Caco-2 (cell line): ENCODE measurements around the gene ITLN1. TPM values are rescaled to one million over a fixed set of nuclear protein-coding genes. Genes with fewer than 3 reads are reported as not detected.
A peak's percentile ranks its signal among the peaks of the same experiment; 100 is the strongest.
"Not testable (repeated sequence)": the region's sequence is repeated elsewhere in the genome, so short reads cannot be mapped to it uniquely, and the experiment has no call there.

ENCODE experiments used
- BruUV-seq: library from RNA; stranded (reverse); fragments of 400-500 nt; replicated peaks from 2 replicates; lab custom pipeline; 2021; lab: Mats Ljungman, UMichigan
- CTCF ChIA-PET: fragments of 300-600 bp; sonication (Branson Sonifier 250); formaldehyde crosslinking; loops from one replicate; lab custom pipeline; 2022; ENCODE audit warnings: antibody characterized with exemption; lab: Charles Lee
- POLR2A ChIA-PET: fragments of 300-600 bp; sonication (Branson Sonifier 250); formaldehyde crosslinking; loops from one replicate; lab custom pipeline; 2022; ENCODE audit warnings: antibody characterized with exemption; lab: Charles Lee
- DNase-seq, 2 experiments: peaks; one replicate each; pipeline versions ENCODE4 v3.0.0 to v3.0.0-alpha.2; 2020 to 2022
- H3K27me3 ChIP-seq: replicated peaks from 2 replicates; pipeline ENCODE4 v1.6.0; 2011; ENCODE audit warnings: low read length; ENCODE audit not compliant: control insufficient read depth, insufficient read depth
- H3K36me3 ChIP-seq: 2 replicates; pipeline ENCODE4 v1.5.1; 2011; ENCODE audit warnings: low read length; ENCODE audit not compliant: control insufficient read depth, insufficient read depth
- H3K4me1 ChIP-seq: fragments of 250-450 bp; sonication (Bioruptor Pico); 2 replicates; pipeline ENCODE4 v1.5.1; 2020; ENCODE audit warnings: mild to moderate bottlenecking
- H3K4me3 ChIP-seq: 2 replicates; pipeline ENCODE4 v1.5.1; 2011; ENCODE audit warnings: low read depth, mild to moderate bottlenecking, control low read depth, low read length
- H3K9me3 ChIP-seq: fragments of 250-450 bp; sonication (Bioruptor Pico); 2 replicates; pipeline ENCODE4 v1.5.1; 2020; ENCODE audit warnings: mild to moderate bottlenecking, moderate library complexity
- H3K27ac Mint-ChIP-seq: one replicate; pipeline ENCODE4 v1.8.0; 2022; ENCODE audit warnings: mixed read lengths; ENCODE audit not compliant: unreplicated experiment
- H3K27me3 Mint-ChIP-seq: one replicate; pipeline ENCODE4 v1.8.0; 2022; ENCODE audit warnings: mixed read lengths; ENCODE audit not compliant: insufficient read depth, unreplicated experiment
- H3K36me3 Mint-ChIP-seq: one replicate; pipeline ENCODE4 v1.8.0; 2022; ENCODE audit warnings: mild to moderate bottlenecking, mixed read lengths; ENCODE audit not compliant: insufficient read depth, unreplicated experiment
- H3K4me1 Mint-ChIP-seq: one replicate; pipeline ENCODE4 v1.8.0; 2022; ENCODE audit warnings: low read depth, mixed read lengths; ENCODE audit not compliant: unreplicated experiment
- H3K4me3 Mint-ChIP-seq: one replicate; pipeline ENCODE4 v1.8.0; 2022; ENCODE audit warnings: mild to moderate bottlenecking, moderate library complexity, mixed read lengths; ENCODE audit not compliant: unreplicated experiment
- H3K9me3 Mint-ChIP-seq: one replicate; pipeline ENCODE4 v1.8.0; 2022; ENCODE audit warnings: mixed read lengths; ENCODE audit not compliant: unreplicated experiment
- intact Hi-C: fragments of 100-400 bp; cut with micrococcal nuclease; formaldehyde crosslinking; loops from one replicate; pipeline ENCODE4 v1.10.0; 2022; ENCODE audit not compliant: unreplicated experiment
- total RNA-seq: library from RNA; stranded (reverse); gene quantifications from 2 replicates; pipeline ENCODE4 v1.2.3, GENCODE V29; 2022
- TF ChIP-seq, protein P1 (sequence below), 2 experiments: fragments of 200-600 bp in 1 of 2; IDR thresholded peaks; 1 replicate in 1 of 2; 2 replicates in 1 of 2; pipeline versions ENCODE4 v1.5.1 to v1.8.0; 2011 to 2022; ENCODE audit warnings: antibody characterized with exemption in 1 of 2, control low read depth in 1 of 2, inconsistent platforms in 1 of 2, low read depth in 1 of 2, low read length in 1 of 2, mild to moderate bottlenecking in 1 of 2, moderate library complexity in 1 of 2; ENCODE audit not compliant: insufficient read depth in 1 of 2, severe bottlenecking in 1 of 2, unreplicated experiment in 1 of 2

Gene ITLN1
- total RNA-seq, 1 experiment from 2014 or later: not detected

GRCh38 chr1:160876311-160876710 lies 8.7 kb downstream of the ITLN1 start:
- no peak overlapping the region for H3K27ac Mint-ChIP-seq
- no peaks in the 10 kb centered on the region for H3K27me3 Mint-ChIP-seq
- Histone ChIP-seq H3K4me1 (peaks cover 18% of the 10 kb centered on the region), H3K27me3 (no peaks in the 10 kb centered on the region), H3K36me3 (no peaks in the 10 kb centered on the region), H3K4me3 (no peak overlapping the region), H3K9me3 (peaks cover 5% of the 10 kb centered on the region; the same call in 1 of the 2 replicates)
- no peak overlapping the region for H3K4me3 Mint-ChIP-seq
- H3K4me1 Mint-ChIP-seq: peaks cover 30% of the 10 kb centered on the region
- ChIA-PET CTCF (no interaction called here), POLR2A (no interaction called here)
- TF ChIP-seq, protein P1, sequence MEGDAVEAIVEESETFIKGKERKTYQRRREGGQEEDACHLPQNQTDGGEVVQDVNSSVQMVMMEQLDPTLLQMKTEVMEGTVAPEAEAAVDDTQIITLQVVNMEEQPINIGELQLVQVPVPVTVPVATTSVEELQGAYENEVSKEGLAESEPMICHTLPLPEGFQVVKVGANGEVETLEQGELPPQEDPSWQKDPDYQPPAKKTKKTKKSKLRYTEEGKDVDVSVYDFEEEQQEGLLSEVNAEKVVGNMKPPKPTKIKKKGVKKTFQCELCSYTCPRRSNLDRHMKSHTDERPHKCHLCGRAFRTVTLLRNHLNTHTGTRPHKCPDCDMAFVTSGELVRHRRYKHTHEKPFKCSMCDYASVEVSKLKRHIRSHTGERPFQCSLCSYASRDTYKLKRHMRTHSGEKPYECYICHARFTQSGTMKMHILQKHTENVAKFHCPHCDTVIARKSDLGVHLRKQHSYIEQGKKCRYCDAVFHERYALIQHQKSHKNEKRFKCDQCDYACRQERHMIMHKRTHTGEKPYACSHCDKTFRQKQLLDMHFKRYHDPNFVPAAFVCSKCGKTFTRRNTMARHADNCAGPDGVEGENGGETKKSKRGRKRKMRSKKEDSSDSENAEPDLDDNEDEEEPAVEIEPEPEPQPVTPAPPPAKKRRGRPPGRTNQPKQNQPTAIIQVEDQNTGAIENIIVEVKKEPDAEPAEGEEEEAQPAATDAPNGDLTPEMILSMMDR (IDR thresholded peaks at IDR 0.05; ENCODE audit: insufficient read depth in 1 of 2, low read depth in 1 of 2, low read length in 1 of 2, severe bottlenecking in 1 of 2, unreplicated experiment in 1 of 2): no peak
- H3K36me3 Mint-ChIP-seq: no peaks in the 10 kb centered on the region
- no peak for DNase-seq
- intact Hi-C loops: loop anchor here (1.0 kb wide), 1 partner anchor 10 kb away; no protein-coding TSS in a partner anchor
- peaks cover 12% of the 10 kb centered on the region for H3K9me3 Mint-ChIP-seq
- BruUV-seq: no TSS peak

GRCh38 chr1:160875591-160875990 lies 9.4 kb downstream of the ITLN1 start:
- H3K27ac Mint-ChIP-seq, intact Hi-C loops, H3K36me3 ChIP-seq, BruUV-seq, H3K4me3 Mint-ChIP-seq, H3K9me3 ChIP-seq, H3K27me3 ChIP-seq, CTCF ChIA-PET, DNase-seq, POLR2A ChIA-PET, H3K36me3 Mint-ChIP-seq, H3K27me3 Mint-ChIP-seq, H3K4me3 ChIP-seq: not testable (repeated sequence)
- H3K9me3 Mint-ChIP-seq: peaks cover 12% of the 10 kb centered on the region
- H3K4me1 Mint-ChIP-seq: peaks cover 30% of the 10 kb centered on the region
- peaks cover 18% of the 10 kb centered on the region for H3K4me1 ChIP-seq

DNA sequence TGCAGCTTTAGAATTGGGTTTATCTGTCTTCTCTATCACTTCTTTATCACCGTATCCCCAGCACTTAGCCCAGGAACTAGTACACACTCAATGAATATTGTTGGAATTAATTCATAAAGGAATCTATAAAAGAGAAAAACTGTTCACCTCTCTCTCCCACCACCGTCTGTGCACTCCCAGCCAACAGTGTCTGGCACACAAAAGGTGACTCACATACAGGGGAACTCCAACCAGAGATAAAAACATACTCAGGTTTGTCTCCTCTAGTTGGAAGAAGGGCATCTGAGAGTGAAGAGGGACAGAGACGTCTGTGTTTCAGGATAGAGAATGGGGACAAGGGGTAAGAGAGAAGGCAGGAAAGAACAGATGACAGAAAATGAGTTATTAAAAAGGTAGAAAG lies 10.0 kb downstream of the ITLN1 start:
- H3K9me3 Mint-ChIP-seq: peaks cover 12% of the 10 kb centered on the region
- CTCF ChIA-PET: no interaction called here
- TF ChIP-seq, protein P1 (IDR thresholded peaks at IDR 0.05; ENCODE audit: insufficient read depth in 1 of 2, low read depth in 1 of 2, low read length in 1 of 2, severe bottlenecking in 1 of 2, unreplicated experiment in 1 of 2): no peak
- DNase-seq: no peak
- Histone ChIP-seq H3K4me1 (peaks cover 18% of the 10 kb centered on the region), H3K4me3 (no peak overlapping the region), H3K27me3 (no peaks in the 10 kb centered on the region), H3K36me3 (no peaks in the 10 kb centered on the region), H3K9me3 (peaks cover 5% of the 10 kb centered on the region; the same call in 1 of the 2 replicates)
- no peaks in the 10 kb centered on the region for H3K27me3 Mint-ChIP-seq
- peaks cover 30% of the 10 kb centered on the region for H3K4me1 Mint-ChIP-seq
- POLR2A ChIA-PET: no interaction called here
- H3K36me3 Mint-ChIP-seq: no peaks in the 10 kb centered on the region
- no peak overlapping the region for H3K4me3 Mint-ChIP-seq
- H3K27ac Mint-ChIP-seq: peak overlapping the region; percentile 1
- intact Hi-C loops: no loop called here
- BruUV-seq: no TSS peak
